Stimulated activated CD8-positive, alpha-beta memory T cell treated with anti-CD3 and anti-CD28 coated beads, Interleukin-15, amount 100 ng/mL, for 24 hours (primary cell): ENCODE results near the gene FOXJ3.
"Not testable (repeated sequence)": the region's sequence is repeated elsewhere in the genome, so short reads cannot be mapped to it uniquely, and the experiment has no call there.

Source experiments
- DNase-seq: peaks from one replicate; pipeline ENCODE4 v3.0.0-alpha.2; 2020; ENCODE audit warnings: low read depth

FOXJ3 gene

GRCh38 chr1:42251042-42251441 is 84.0 kb downstream of the FOXJ3 start:
- no peak for DNase-seq

DNA sequence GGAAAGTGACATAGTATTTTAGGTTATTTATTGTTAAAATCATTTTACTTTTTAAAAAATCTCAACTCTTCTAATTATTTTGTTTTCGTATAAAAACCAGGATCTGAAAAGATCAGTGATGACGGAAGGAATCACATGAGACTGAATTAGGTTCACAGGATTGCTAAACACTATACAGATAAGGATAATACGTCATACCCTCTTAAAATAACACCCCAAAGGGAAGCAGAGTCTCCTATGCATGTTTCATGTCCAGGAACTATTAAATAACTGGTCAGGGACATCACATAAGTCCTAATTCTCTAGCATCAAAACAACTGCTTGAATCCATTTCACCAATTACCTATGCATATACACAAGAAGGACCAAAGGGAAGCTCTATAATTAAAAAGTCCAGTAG is 84.9 kb downstream of the FOXJ3 start:
- no peak for DNase-seq

DNA sequence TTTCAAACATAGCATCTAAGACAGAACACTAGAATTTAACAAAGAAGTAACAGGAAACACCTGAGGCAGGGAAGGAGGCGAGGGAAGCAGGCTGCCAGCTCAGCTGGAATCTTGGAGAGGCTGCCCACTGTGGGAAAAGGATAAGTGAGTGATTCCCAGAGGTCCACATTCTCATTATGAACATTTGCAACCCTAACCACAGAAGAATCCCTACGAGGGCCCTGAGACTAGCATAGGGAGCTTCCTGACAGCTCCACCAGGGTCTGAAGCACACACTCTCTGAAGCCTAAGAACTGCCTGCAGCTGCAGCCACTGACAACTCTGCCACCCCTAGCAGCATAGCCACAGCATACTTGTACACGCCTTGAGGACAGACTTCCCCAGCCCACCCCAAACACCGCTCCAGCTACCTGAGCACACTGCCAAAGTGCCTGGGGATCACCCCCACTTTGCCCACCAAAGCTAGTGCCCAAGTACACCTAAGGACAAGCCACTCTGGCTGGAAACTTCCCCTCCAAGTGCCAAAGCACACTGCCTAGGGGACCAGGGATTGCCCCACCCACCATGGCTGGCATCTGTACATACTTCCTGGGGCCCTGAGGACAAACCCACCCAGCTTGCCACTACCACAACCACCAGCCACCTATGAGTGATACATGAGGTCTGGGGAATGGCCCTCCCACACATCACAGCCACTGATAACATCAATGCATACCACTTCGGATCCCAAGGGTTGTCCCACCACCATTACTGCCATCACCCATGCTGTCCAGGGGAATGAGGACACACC is 93.9 kb downstream of the FOXJ3 start:
- no peak for DNase-seq

DNA sequence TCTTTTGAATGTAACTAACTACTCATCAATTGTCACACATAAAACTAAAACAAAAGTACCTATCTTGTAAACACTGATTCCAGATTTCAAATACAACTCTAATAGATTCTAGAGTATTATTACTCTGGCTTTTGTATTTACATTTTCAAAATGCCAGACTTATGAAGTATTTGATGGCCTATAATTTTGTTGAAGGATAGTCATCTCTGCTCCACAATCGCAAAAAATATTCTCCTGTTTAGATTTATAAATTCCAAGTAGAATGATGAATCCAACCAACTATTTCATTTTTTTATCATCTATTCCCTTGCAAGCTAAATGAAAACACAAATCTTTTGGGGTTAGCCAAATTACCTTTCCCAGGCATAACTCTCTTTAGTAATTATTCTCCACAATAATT is 95.5 kb downstream of the FOXJ3 start:
- no peak for DNase-seq

- no peak for DNase-seq
Observed at GRCh38 chr1:42239041-42239440, 96.0 kb downstream of the FOXJ3 start.

DNA sequence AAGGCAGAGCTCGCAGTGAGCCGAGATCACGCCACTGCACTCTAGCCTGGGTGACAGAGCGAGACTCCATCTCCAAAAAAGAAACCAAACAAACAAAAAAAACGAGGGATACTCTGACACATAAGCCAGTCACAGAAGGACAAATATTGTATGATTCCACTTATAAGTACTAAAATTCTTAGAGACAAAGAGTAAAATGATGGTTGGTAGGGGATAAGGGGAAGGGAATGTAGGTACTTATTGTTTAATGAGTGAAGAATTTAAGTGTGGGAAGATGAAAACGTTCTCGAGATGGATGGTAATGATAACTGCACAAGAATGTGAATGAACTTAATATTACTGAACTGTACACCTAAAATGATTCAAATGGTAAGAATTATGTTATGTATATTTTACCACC is 103.8 kb downstream of the FOXJ3 start:
- DNase-seq = no peak

- no peak for DNase-seq
Observed at GRCh38 chr1:42228938-42229337, 106.1 kb downstream of the FOXJ3 start.

DNA sequence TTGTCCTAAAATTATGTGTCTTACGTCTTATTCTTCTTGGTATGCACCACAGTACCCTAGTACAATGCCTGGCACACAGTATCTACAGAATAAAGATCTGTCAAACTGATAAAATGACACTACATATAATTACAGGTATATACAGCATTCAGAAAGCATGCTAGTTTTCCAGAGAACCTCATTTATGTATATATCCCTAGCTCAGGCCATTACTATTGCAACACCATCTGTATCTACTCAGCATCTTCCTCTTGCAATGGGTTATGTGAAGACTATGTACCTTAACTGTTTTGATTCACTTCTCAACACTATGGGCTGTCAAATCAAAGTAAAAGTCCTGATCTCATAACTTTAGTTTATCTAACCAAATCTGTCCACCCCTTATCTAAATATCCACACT is 112.0 kb downstream of the FOXJ3 start:
- no peak for DNase-seq

GRCh38 chr1:42221952-42222606 is 113.0 kb downstream of the FOXJ3 start:
- DNase-seq = no peak

DNA sequence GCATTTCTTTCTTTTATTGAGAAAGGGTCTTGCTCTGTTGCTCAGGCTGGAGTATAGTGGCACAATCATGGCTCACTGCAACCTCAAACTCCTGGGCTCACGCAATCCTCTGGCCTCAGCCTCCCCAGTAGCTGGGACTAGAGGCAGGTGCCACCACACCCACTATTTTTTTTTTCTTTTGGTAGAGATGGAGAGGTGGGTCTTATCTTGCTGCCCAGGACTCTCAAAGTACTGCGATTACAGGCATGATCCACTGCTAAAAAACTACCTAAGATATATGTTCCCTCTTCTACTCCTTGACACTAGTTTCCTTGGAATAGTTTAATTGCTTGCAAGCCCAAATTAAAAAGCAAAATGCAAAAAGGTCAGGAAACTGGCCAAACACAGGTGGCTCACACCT is 113.6 kb downstream of the FOXJ3 start:
- no peak for DNase-seq

DNA sequence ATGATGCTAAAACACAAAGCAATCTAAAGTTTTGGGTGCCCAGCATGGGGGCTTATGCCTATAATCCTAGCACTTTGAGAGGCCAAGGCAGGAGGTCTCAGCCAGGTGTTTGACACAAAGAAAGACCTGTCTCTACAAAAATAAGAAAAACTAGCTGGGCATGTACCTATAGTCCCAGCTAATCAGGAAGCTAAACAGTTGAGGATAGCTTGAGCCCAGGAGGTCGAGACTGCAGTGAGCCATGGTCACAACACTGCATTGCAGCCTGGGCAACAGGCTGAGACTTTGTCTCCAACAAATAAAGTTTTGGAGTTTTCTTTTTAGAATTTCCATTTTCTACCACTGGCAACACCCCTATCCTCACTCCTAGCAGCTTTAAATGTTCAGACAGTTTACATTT is 115.4 kb downstream of the FOXJ3 start:
- no peak for DNase-seq

DNA sequence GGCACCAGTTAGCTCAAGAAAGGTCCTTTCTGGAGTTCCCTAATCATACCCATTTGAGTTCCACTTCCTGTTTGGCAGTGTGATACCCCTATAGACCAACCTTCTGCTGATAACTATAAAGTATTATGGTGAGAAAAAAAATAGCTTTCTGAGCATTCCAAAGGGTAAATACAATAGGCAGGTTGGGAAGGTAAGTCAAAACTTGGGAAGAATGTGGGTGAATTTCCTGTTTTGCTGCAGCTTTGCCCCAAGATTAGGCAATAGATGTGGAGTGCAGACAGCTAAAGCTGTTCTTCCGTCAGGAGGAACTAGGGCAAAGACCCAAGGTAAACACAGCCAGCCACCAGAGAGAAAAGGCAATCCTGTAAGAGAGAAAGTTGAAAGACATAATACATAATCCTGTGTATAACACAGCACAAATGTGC is 120.6 kb downstream of the FOXJ3 start:
- no peak for DNase-seq

- DNase-seq = no peak
Observed at GRCh38 chr1:42211224-42211623, 123.8 kb downstream of the FOXJ3 start.

- no peak for DNase-seq
Observed at GRCh38 chr1:42210421-42211133, 124.5 kb downstream of the FOXJ3 start.

DNA sequence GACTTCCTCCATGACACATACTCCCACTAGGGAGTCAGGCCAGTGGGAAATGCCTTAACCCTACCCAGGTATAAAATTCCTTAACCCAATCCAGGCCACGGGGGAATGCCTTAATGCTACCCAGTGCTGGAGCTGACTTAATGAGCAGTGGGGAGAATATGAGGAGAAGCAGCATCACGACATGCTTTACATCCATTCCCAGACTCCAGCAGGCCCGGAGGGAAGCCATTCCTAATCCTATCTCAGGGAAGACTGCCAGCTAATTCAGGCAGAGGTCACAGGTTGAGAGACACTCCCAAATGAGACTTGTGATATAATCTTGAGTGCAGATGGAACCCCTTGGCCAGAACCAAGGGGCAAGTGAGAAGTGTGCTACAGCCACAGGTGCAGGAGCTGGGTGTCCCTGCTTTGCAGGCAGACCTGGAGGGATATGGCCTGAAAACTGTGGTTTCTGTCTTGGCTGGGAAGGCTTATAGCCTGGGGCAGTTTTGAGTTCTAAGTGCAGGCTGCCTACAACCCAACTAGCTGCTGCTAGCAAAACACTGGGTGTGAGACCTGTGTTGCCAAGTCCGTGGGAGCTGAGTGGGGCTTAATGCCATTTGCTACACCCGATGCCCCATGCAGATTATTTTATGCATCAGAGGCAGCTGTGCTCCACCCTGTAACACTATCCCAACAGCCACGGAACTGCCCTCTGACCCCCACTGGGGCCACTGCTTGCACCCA is 125.3 kb downstream of the FOXJ3 start:
- no peak for DNase-seq

GRCh38 chr1:42206930-42207329 is 128.1 kb downstream of the FOXJ3 start:
- DNase-seq = not testable (repeated sequence)

- DNase-seq = no peak
Observed at GRCh38 chr1:42206164-42206563, 128.9 kb downstream of the FOXJ3 start.

DNA sequence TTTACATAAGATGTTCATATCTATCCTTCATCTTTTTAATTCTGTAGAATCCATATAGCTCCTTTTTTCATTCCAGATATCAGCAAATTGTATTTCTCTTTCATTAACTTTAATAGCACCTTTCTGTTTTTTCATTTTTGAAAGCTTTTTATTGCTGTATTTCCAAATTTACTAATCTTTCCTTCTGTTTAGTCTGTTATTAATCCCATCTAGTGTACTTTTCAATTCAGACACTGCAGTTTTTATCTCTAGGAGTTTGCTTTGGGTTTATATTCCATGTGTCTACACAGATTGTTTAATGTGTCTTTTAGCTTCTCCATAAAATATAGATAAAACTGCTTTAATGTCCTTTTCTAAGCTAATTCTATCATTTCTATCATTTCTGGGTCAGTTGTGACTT is 133.0 kb downstream of the FOXJ3 start:
- DNase-seq = no peak

DNA sequence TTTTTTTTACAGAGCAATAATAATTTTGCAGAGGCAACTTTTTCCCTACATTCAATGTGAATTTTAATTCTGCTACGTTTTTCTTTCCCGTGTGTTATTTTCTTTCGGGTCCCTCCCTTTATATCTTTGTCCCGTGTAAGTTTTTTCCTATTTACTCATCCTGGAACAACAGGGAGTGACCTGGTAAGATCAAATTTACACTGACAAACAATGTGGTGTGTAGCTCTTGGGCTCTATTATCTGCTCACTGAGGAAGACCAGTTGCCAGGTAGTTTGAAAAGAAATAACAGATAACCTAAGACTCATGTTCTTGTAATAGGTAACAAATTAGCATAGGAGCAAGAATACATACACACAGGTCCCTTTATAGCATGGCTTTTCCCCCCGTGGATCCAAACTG is 136.8 kb downstream of the FOXJ3 start:
- DNase-seq = no peak

- DNase-seq = no peak
Observed at GRCh38 chr1:42195841-42196240, 139.2 kb downstream of the FOXJ3 start.

GRCh38 chr1:42192106-42192505 is 142.9 kb downstream of the FOXJ3 start:
- DNase-seq = no peak

DNA sequence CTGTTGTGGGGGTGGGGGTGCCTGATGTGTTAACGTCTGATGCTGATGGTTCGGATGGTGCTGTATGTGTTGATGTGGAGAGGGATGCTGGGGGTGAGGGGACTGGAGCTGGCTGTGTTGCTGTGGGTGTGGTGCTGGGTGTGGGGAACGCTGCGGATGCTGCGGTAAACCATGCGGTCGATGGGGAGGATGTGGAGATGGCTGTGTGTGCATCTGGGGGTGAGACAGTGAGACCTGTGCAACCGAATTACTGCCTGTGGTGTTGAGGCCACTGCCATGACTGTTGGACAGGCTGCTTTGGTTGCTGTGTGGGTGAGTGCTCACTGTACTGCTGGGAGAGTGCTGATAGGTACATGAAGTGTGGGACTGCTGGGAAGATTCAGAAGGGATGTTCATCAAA is 143.7 kb downstream of the FOXJ3 start:
- no peak for DNase-seq
